ENCODE data around the gene CBR3.
"Not testable (repeated sequence)": the region's sequence is repeated elsewhere in the genome, so short reads cannot be mapped to it uniquely, and the experiment has no call there.

Gene CBR3

GRCh38 chr21:36127977-36128376 lies 6.9 kb upstream of the CBR3 start:
- H3K9me3 ChIP-seq (ENCODE audit: control insufficient read depth, low read length), result no peaks in the 10 kb centered on the region
- H3K9ac ChIP-seq, result no peak overlapping the region
- H3K36me3 ChIP-seq (ENCODE audit: control insufficient read depth, insufficient read depth, low read length), result no peaks in the 10 kb centered on the region
- H3K4me3 ChIP-seq (ENCODE audit: low read depth, low read length), result no peak overlapping the region
- no peak overlapping the region for H2AFZ ChIP-seq
- TF ChIP-seq CTCF (IDR thresholded peaks at IDR 0.05), result no peak
- peaks cover 4% of the 10 kb centered on the region for H3K4me1 ChIP-seq
- H3K79me2 ChIP-seq, result no peaks in the 10 kb centered on the region
- H3K27ac ChIP-seq, result no peak overlapping the region
- no peak overlapping the region for H3K4me2 ChIP-seq (ENCODE audit: low read length)
- no peaks in the 10 kb centered on the region for H3K27me3 ChIP-seq (ENCODE audit: control insufficient read depth, insufficient read depth, low read length)

GRCh38 chr21:36129219-36129618 lies 5.7 kb upstream of the CBR3 start:
- Histone ChIP-seq H3K4me3 (ENCODE audit: low read depth, low read length) (no peak overlapping the region), H3K4me1 (peaks cover 4% of the 10 kb centered on the region), H3K79me2 (no peaks in the 10 kb centered on the region), H3K27me3 (ENCODE audit: control insufficient read depth, insufficient read depth, low read length) (no peaks in the 10 kb centered on the region), H3K9ac (no peak overlapping the region), H3K27ac (no peak overlapping the region), H3K36me3 (ENCODE audit: control insufficient read depth, insufficient read depth, low read length) (no peaks in the 10 kb centered on the region), H3K4me2 (ENCODE audit: low read length) (no peak overlapping the region), H2AFZ (no peak overlapping the region), H3K9me3 (ENCODE audit: control insufficient read depth, low read length) (no peaks in the 10 kb centered on the region)
- TF ChIP-seq CTCF (IDR thresholded peaks at IDR 0.05), result no peak

GRCh38 chr21:36130414-36130762 lies 4.5 kb upstream of the CBR3 start:
- not testable (repeated sequence) for H3K9ac ChIP-seq; H3K36me3 ChIP-seq (ENCODE audit: control insufficient read depth, insufficient read depth, low read length); H3K4me3 ChIP-seq (ENCODE audit: low read depth, low read length)

GRCh38 chr21:36130839-36131238 lies 4.0 kb upstream of the CBR3 start:
- H3K4me2 ChIP-seq (ENCODE audit: low read length); H3K36me3 ChIP-seq (ENCODE audit: control insufficient read depth, insufficient read depth, low read length); H3K4me3 ChIP-seq (ENCODE audit: low read depth, low read length); H3K27me3 ChIP-seq (ENCODE audit: control insufficient read depth, insufficient read depth, low read length); H3K9ac ChIP-seq; H3K79me2 ChIP-seq; H3K9me3 ChIP-seq (ENCODE audit: control insufficient read depth, low read length); H2AFZ ChIP-seq; H3K27ac ChIP-seq; H3K4me1 ChIP-seq: not testable (repeated sequence)

More at GRCh38 chr21:36130414-36130762, 4.5 kb upstream of the CBR3 start:
- not testable (repeated sequence) for H3K4me1 ChIP-seq; H3K27ac ChIP-seq; H3K9me3 ChIP-seq (ENCODE audit: control insufficient read depth, low read length); H3K79me2 ChIP-seq; H3K27me3 ChIP-seq (ENCODE audit: control insufficient read depth, insufficient read depth, low read length); H3K4me2 ChIP-seq (ENCODE audit: low read length); H2AFZ ChIP-seq

GRCh38 chr21:36132696-36133095 lies 2.2 kb upstream of the CBR3 start:
- TF ChIP-seq CTCF (IDR thresholded peaks at IDR 0.05), result no peak
- Histone ChIP-seq H3K9me3 (ENCODE audit: control insufficient read depth, low read length) (no peaks in the 10 kb centered on the region), H3K27me3 (ENCODE audit: control insufficient read depth, insufficient read depth, low read length) (no peaks in the 10 kb centered on the region)

GRCh38 chr21:36135391-36136102 lies 668 bp downstream of the CBR3 start:
- no peaks in the 10 kb centered on the region for H3K4me1 ChIP-seq
- no peaks in the 10 kb centered on the region for H3K27me3 ChIP-seq (ENCODE audit: control insufficient read depth, insufficient read depth, low read length)
- no peaks in the 10 kb centered on the region for H3K36me3 ChIP-seq (ENCODE audit: control insufficient read depth, insufficient read depth, low read length)
- peak overlapping the region; percentile 60 for H3K27ac ChIP-seq
- H3K79me2 ChIP-seq, result no peaks in the 10 kb centered on the region
- no peak for TF ChIP-seq CTCF (IDR thresholded peaks at IDR 0.05)
- H3K9ac ChIP-seq, result no peak overlapping the region
- H3K4me3 ChIP-seq (ENCODE audit: low read depth, low read length), result peak overlapping the region; percentile 2
- no peaks in the 10 kb centered on the region for H3K9me3 ChIP-seq (ENCODE audit: control insufficient read depth, low read length)
- H3K4me2 ChIP-seq (ENCODE audit: low read length), result peak overlapping the region; percentile 49
- H2AFZ ChIP-seq, result peak overlapping the region; percentile 68

More at GRCh38 chr21:36132696-36133095, 2.2 kb upstream of the CBR3 start:
- Histone ChIP-seq H3K4me3 (ENCODE audit: low read depth, low read length) (no peak overlapping the region), H3K9ac (no peak overlapping the region), H3K27ac (no peak overlapping the region), H3K4me1 (peaks cover 4% of the 10 kb centered on the region), H2AFZ (no peak overlapping the region), H3K4me2 (ENCODE audit: low read length) (no peak overlapping the region), H3K36me3 (ENCODE audit: control insufficient read depth, insufficient read depth, low read length) (no peaks in the 10 kb centered on the region), H3K79me2 (no peaks in the 10 kb centered on the region)

GRCh38 chr21:36139791-36140190 lies 4.9 kb downstream of the CBR3 start:
- not testable (repeated sequence) for H3K9me3 ChIP-seq (ENCODE audit: control insufficient read depth, low read length); H2AFZ ChIP-seq; H3K4me1 ChIP-seq; H3K36me3 ChIP-seq (ENCODE audit: control insufficient read depth, insufficient read depth, low read length); H3K27me3 ChIP-seq (ENCODE audit: control insufficient read depth, insufficient read depth, low read length); H3K79me2 ChIP-seq; H3K27ac ChIP-seq; H3K4me3 ChIP-seq (ENCODE audit: low read depth, low read length); H3K4me2 ChIP-seq (ENCODE audit: low read length); H3K9ac ChIP-seq
